Activated naive CD4-positive, alpha-beta T cell treated with anti-CD3 and anti-CD28 coated beads, Interleukin-2, amount 50 U/mL, for 24 hours (primary cell): ENCODE results near the gene CNTNAP3.
"Not testable (repeated sequence)": the region's sequence is repeated elsewhere in the genome, so short reads cannot be mapped to it uniquely, and the experiment has no call there.

ENCODE experiments used
- H3K27ac Mint-ChIP-seq: one replicate; pipeline ENCODE4 v1.8.0; 2021; ENCODE audit warnings: mild to moderate bottlenecking, mixed read lengths
- H3K27me3 Mint-ChIP-seq: one replicate; pipeline ENCODE4 v1.8.0; 2021; ENCODE audit warnings: mixed read lengths
- H3K36me3 Mint-ChIP-seq: one replicate; pipeline ENCODE4 v1.8.0; 2021; ENCODE audit warnings: mixed read lengths
- H3K4me1 Mint-ChIP-seq: one replicate; pipeline ENCODE4 v1.8.0; 2021; ENCODE audit warnings: mixed read lengths
- H3K4me3 Mint-ChIP-seq: one replicate; pipeline ENCODE4 v1.8.0; 2021; ENCODE audit warnings: mild to moderate bottlenecking, mixed read lengths
- H3K9me3 Mint-ChIP-seq: one replicate; pipeline ENCODE4 v1.8.0; 2021; ENCODE audit warnings: mixed read lengths

CNTNAP3 gene

GRCh38 chr9:39097208-39097607 is 190.8 kb downstream of the CNTNAP3 start:
- not testable (repeated sequence) for H3K27me3 Mint-ChIP-seq, H3K36me3 Mint-ChIP-seq, H3K27ac Mint-ChIP-seq, H3K9me3 Mint-ChIP-seq, H3K4me3 Mint-ChIP-seq, H3K4me1 Mint-ChIP-seq

- not testable (repeated sequence) for H3K27ac Mint-ChIP-seq, H3K36me3 Mint-ChIP-seq, H3K4me1 Mint-ChIP-seq, H3K27me3 Mint-ChIP-seq, H3K4me3 Mint-ChIP-seq, H3K9me3 Mint-ChIP-seq
Measured at GRCh38 chr9:39085311-39085710, 202.7 kb downstream of the CNTNAP3 start.

- not testable (repeated sequence) for H3K27me3 Mint-ChIP-seq, H3K4me3 Mint-ChIP-seq, H3K36me3 Mint-ChIP-seq, H3K9me3 Mint-ChIP-seq, H3K27ac Mint-ChIP-seq, H3K4me1 Mint-ChIP-seq
Measured at GRCh38 chr9:39082574-39082973, 205.4 kb downstream of the CNTNAP3 start.

GRCh38 chr9:39080081-39080480 is 207.9 kb downstream of the CNTNAP3 start:
- H3K27me3 Mint-ChIP-seq, H3K4me3 Mint-ChIP-seq, H3K4me1 Mint-ChIP-seq, H3K27ac Mint-ChIP-seq, H3K36me3 Mint-ChIP-seq, H3K9me3 Mint-ChIP-seq: not testable (repeated sequence)

GRCh38 chr9:39078621-39079256 is 209.2 kb downstream of the CNTNAP3 start:
- not testable (repeated sequence) for H3K27ac Mint-ChIP-seq

GRCh38 chr9:39073537-39073936 is 214.4 kb downstream of the CNTNAP3 start:
- not testable (repeated sequence) for H3K4me3 Mint-ChIP-seq, H3K27ac Mint-ChIP-seq, H3K36me3 Mint-ChIP-seq, H3K27me3 Mint-ChIP-seq, H3K4me1 Mint-ChIP-seq, H3K9me3 Mint-ChIP-seq

More at GRCh38 chr9:39078621-39079256, 209.2 kb downstream of the CNTNAP3 start:
- H3K27me3 Mint-ChIP-seq, H3K4me1 Mint-ChIP-seq, H3K36me3 Mint-ChIP-seq, H3K4me3 Mint-ChIP-seq, H3K9me3 Mint-ChIP-seq: not testable (repeated sequence)

GRCh38 chr9:39067683-39068082 is 220.3 kb downstream of the CNTNAP3 start:
- not testable (repeated sequence) for H3K4me3 Mint-ChIP-seq, H3K4me1 Mint-ChIP-seq

GRCh38 chr9:39062966-39063365 is 225.0 kb downstream of the CNTNAP3 start:
- H3K4me3 Mint-ChIP-seq, H3K4me1 Mint-ChIP-seq, H3K27me3 Mint-ChIP-seq, H3K36me3 Mint-ChIP-seq, H3K27ac Mint-ChIP-seq, H3K9me3 Mint-ChIP-seq: not testable (repeated sequence)

More at GRCh38 chr9:39067683-39068082, 220.3 kb downstream of the CNTNAP3 start:
- not testable (repeated sequence) for H3K27me3 Mint-ChIP-seq, H3K9me3 Mint-ChIP-seq, H3K27ac Mint-ChIP-seq, H3K36me3 Mint-ChIP-seq

- H3K9me3 Mint-ChIP-seq, H3K36me3 Mint-ChIP-seq, H3K27me3 Mint-ChIP-seq, H3K4me3 Mint-ChIP-seq, H3K27ac Mint-ChIP-seq, H3K4me1 Mint-ChIP-seq: not testable (repeated sequence)
Measured at GRCh38 chr9:39054453-39054852, 233.5 kb downstream of the CNTNAP3 start.

GRCh38 chr9:39046833-39047232 is 241.1 kb downstream of the CNTNAP3 start:
- not testable (repeated sequence) for H3K27me3 Mint-ChIP-seq, H3K36me3 Mint-ChIP-seq, H3K27ac Mint-ChIP-seq, H3K4me1 Mint-ChIP-seq, H3K9me3 Mint-ChIP-seq, H3K4me3 Mint-ChIP-seq

GRCh38 chr9:39042352-39042803 is 245.6 kb downstream of the CNTNAP3 start:
- not testable (repeated sequence) for H3K36me3 Mint-ChIP-seq

GRCh38 chr9:39041774-39042173 is 246.2 kb downstream of the CNTNAP3 start:
- not testable (repeated sequence) for H3K9me3 Mint-ChIP-seq, H3K27me3 Mint-ChIP-seq, H3K36me3 Mint-ChIP-seq, H3K27ac Mint-ChIP-seq, H3K4me1 Mint-ChIP-seq, H3K4me3 Mint-ChIP-seq

More at GRCh38 chr9:39042352-39042803, 245.6 kb downstream of the CNTNAP3 start:
- H3K27ac Mint-ChIP-seq, H3K9me3 Mint-ChIP-seq, H3K27me3 Mint-ChIP-seq, H3K4me1 Mint-ChIP-seq, H3K4me3 Mint-ChIP-seq: not testable (repeated sequence)

- H3K4me1 Mint-ChIP-seq, H3K36me3 Mint-ChIP-seq, H3K27me3 Mint-ChIP-seq, H3K27ac Mint-ChIP-seq, H3K4me3 Mint-ChIP-seq, H3K9me3 Mint-ChIP-seq: not testable (repeated sequence)
Measured at GRCh38 chr9:39039148-39039547, 248.8 kb downstream of the CNTNAP3 start.

GRCh38 chr9:39038221-39038620 is 249.7 kb downstream of the CNTNAP3 start:
- not testable (repeated sequence) for H3K36me3 Mint-ChIP-seq, H3K27ac Mint-ChIP-seq, H3K4me3 Mint-ChIP-seq, H3K4me1 Mint-ChIP-seq, H3K9me3 Mint-ChIP-seq, H3K27me3 Mint-ChIP-seq

GRCh38 chr9:39033849-39034248 is 254.1 kb downstream of the CNTNAP3 start:
- H3K4me3 Mint-ChIP-seq, H3K27me3 Mint-ChIP-seq, H3K4me1 Mint-ChIP-seq, H3K36me3 Mint-ChIP-seq, H3K27ac Mint-ChIP-seq, H3K9me3 Mint-ChIP-seq: not testable (repeated sequence)

GRCh38 chr9:39030204-39031019 is 257.6 kb downstream of the CNTNAP3 start:
- not testable (repeated sequence) for H3K4me1 Mint-ChIP-seq, H3K27me3 Mint-ChIP-seq, H3K36me3 Mint-ChIP-seq, H3K9me3 Mint-ChIP-seq, H3K4me3 Mint-ChIP-seq, H3K27ac Mint-ChIP-seq

- H3K4me3 Mint-ChIP-seq, H3K27ac Mint-ChIP-seq, H3K4me1 Mint-ChIP-seq, H3K36me3 Mint-ChIP-seq, H3K9me3 Mint-ChIP-seq, H3K27me3 Mint-ChIP-seq: not testable (repeated sequence)
Measured at GRCh38 chr9:39028855-39029254, 259.1 kb downstream of the CNTNAP3 start.
